IMR-90 (cell line): ENCODE results near the gene SLC9A6. TPM values are rescaled to one million over a fixed set of nuclear protein-coding genes. Genes with fewer than 3 reads are reported as not detected.

Source experiments
- ATAC-seq: fragments of 200-7000 bp; cut with Tn5 transposase; 2 replicates; pipeline ENCODE4 v1.9.1; 2020; ENCODE audit warnings: low read depth, mild to moderate bottlenecking, moderate library complexity
- BruUV-seq: library from RNA; stranded (reverse); fragments of 400-500 nt; replicated peaks from 2 replicates; lab custom pipeline; 2021; lab: Mats Ljungman, UMichigan
- CTCF ChIA-PET: fragments of 300-600 bp; formaldehyde crosslinking; extraction: SDS; loops from one replicate; lab custom pipeline; 2021; ENCODE audit warnings: antibody characterized with exemption; lab: Yijun Ruan, JAX
- POLR2A ChIA-PET: fragments of 300-600 bp; sonication (Branson Sonifier 250); formaldehyde crosslinking; loops from one replicate; lab custom pipeline; 2022; ENCODE audit warnings: antibody characterized with exemption; ENCODE audit not compliant: unreplicated experiment; lab: Charles Lee
- DNase-seq: peaks from one replicate; pipeline ENCODE4 v3.0.0; 2013
- H2AFZ ChIP-seq: replicated peaks from 2 replicates; pipeline ENCODE3; 2013; ENCODE audit warnings: low read length, mild to moderate bottlenecking; ENCODE audit not compliant: poor library complexity
- H2AK5ac ChIP-seq: 2 replicates; pipeline ENCODE4 v1.6.1; 2013; ENCODE audit warnings: low read depth, low read length, inconsistent platforms
- H2AK9ac ChIP-seq: replicated peaks from 2 replicates; pipeline ENCODE3; 2013; ENCODE audit warnings: mild to moderate bottlenecking, low read depth, low read length, moderate library complexity; ENCODE audit not compliant: poor library complexity
- H2BK120ac ChIP-seq: 2 replicates; pipeline ENCODE4 v1.6.1; 2013; ENCODE audit warnings: low read depth, low read length, inconsistent platforms
- H2BK15ac ChIP-seq: 3 replicates; pipeline ENCODE4 v1.6.1; 2013; ENCODE audit warnings: low read depth, low read length, inconsistent platforms
- H2BK20ac ChIP-seq: 2 replicates; pipeline ENCODE4 v1.6.1; 2013; ENCODE audit warnings: low read depth, mild to moderate bottlenecking, inconsistent platforms, low read length, moderate library complexity
- H2BK5ac ChIP-seq: 2 replicates; pipeline ENCODE4 v1.6.1; 2013; ENCODE audit warnings: mild to moderate bottlenecking, low read depth, low read length, inconsistent platforms; ENCODE audit not compliant: poor library complexity, severe bottlenecking
- H3K14ac ChIP-seq: replicated peaks from 2 replicates; pipeline ENCODE4 v1.6.1; 2013; ENCODE audit warnings: low read depth, low read length, inconsistent platforms
- H3K18ac ChIP-seq: 2 replicates; pipeline ENCODE4 v1.6.1; 2013; ENCODE audit warnings: low read depth, low read length, control low read depth
- H3K23ac ChIP-seq: 2 replicates; pipeline ENCODE4 v1.6.1; 2013; ENCODE audit warnings: low read depth, low read length, inconsistent platforms
- H3K27ac ChIP-seq: 2 replicates; pipeline ENCODE4 v1.5.1; 2013; ENCODE audit warnings: mild to moderate bottlenecking, control low read depth, low read length; ENCODE audit not compliant: insufficient read depth
- H3K27me3 ChIP-seq: 2 replicates; pipeline ENCODE4 v1.6.1; 2013; ENCODE audit warnings: low read length; ENCODE audit not compliant: control insufficient read depth, insufficient read depth
- H3K36me3 ChIP-seq: 2 replicates; pipeline ENCODE4 v1.6.1; 2013; ENCODE audit warnings: low read length, mixed read lengths; ENCODE audit not compliant: control insufficient read depth, insufficient read depth
- H3K4ac ChIP-seq: 2 replicates; pipeline ENCODE4 v1.6.1; 2013; ENCODE audit warnings: low read depth, low read length, inconsistent platforms
- H3K4me1 ChIP-seq: 2 replicates; pipeline ENCODE4 v1.6.1; 2013; ENCODE audit warnings: low read length, mixed read lengths; ENCODE audit not compliant: control insufficient read depth, insufficient read depth
- H3K4me2 ChIP-seq: 2 replicates; pipeline ENCODE4 v1.6.1; 2013; ENCODE audit warnings: low read depth, mild to moderate bottlenecking, control low read depth, low read length, moderate library complexity
- H3K4me3 ChIP-seq: 2 replicates; pipeline ENCODE4 v1.5.1; 2013; ENCODE audit warnings: low read depth, mild to moderate bottlenecking, control low read depth, low read length, moderate library complexity; ENCODE audit not compliant: insufficient read depth
- H3K56ac ChIP-seq: 2 replicates; pipeline ENCODE4 v1.6.1; 2013; ENCODE audit warnings: low read length, inconsistent platforms; ENCODE audit not compliant: insufficient read depth; ENCODE audit errors: extremely low read depth
- H3K79me1 ChIP-seq, 2 experiments: 2 replicates each; pipeline ENCODE4 v1.6.1; 2013; ENCODE audit warnings: low read length in 2 of 2, inconsistent platforms in 1 of 2, low read depth in 1 of 2
- H3K9ac ChIP-seq: 2 replicates; pipeline ENCODE4 v1.6.1; 2013; ENCODE audit warnings: low read depth, low read length, control low read depth
- H3K9me1 ChIP-seq: 2 replicates; pipeline ENCODE4 v1.6.1; 2013; ENCODE audit warnings: low read length, inconsistent platforms; ENCODE audit not compliant: insufficient read depth
- H3K9me3 ChIP-seq: 2 replicates; pipeline ENCODE4 v1.6.1; 2013; ENCODE audit warnings: low read length; ENCODE audit not compliant: control insufficient read depth, insufficient read depth
- H4K20me1 ChIP-seq: 2 replicates; pipeline ENCODE4 v1.6.1; 2013; ENCODE audit warnings: low read length, inconsistent platforms; ENCODE audit not compliant: insufficient read depth
- H4K5ac ChIP-seq: 2 replicates; pipeline ENCODE4 v1.6.1; 2013; ENCODE audit warnings: mild to moderate bottlenecking, low read depth, low read length, control low read depth
- H4K8ac ChIP-seq, 2 experiments: 2 replicates each; pipeline ENCODE4 v1.6.1; 2013; ENCODE audit warnings: low read depth in 2 of 2, low read length in 2 of 2, control low read depth in 1 of 2, inconsistent platforms in 1 of 2
- H4K91ac ChIP-seq: 2 replicates; pipeline ENCODE4 v1.6.1; 2013; ENCODE audit warnings: low read depth, low read length, inconsistent platforms; ENCODE audit not compliant: insufficient read depth
- MXI1 ChIP-seq: IDR thresholded peaks from 2 replicates; pipeline ENCODE4 v1.6.1; 2012; ENCODE audit warnings: low read depth, mild to moderate bottlenecking, low read length, moderate library complexity, borderline replicate concordance
- RAD21 ChIP-seq: IDR thresholded peaks from 2 replicates; pipeline ENCODE4 v1.6.1; 2012; ENCODE audit warnings: low read length, improper control_type of control experiment
- RCOR1 ChIP-seq: IDR thresholded peaks from 2 replicates; pipeline ENCODE4 v1.6.1; 2012; ENCODE audit warnings: mild to moderate bottlenecking, low read length, improper control_type of control experiment; ENCODE audit not compliant: insufficient replicate concordance
- WGBS, 2 experiments: methylation state at CpG; one replicate each; pipeline versions ENCODE4 v1.1.5 to v1.1.7; 2013; ENCODE audit warnings: missing lambda C conversion rate in 2 of 2; ENCODE audit not compliant: insufficient read length in 1 of 2; ENCODE audit errors: extremely low coverage in 2 of 2; 5-methylcytosine and 5-hydroxymethylcytosine counted together
- dilution Hi-C: fragments of 300-500 bp; cut with HindIII; formaldehyde crosslinking; loops from one replicate; pipeline ENCODE4 v1.14.3; 2018; ENCODE audit warnings: low sequenced_read_pairs; ENCODE audit not compliant: unreplicated experiment
- in situ Hi-C: fragments of 300-500 bp; cut with MboI; formaldehyde crosslinking; loops from 3 replicates; pipeline ENCODE4 v1.14.3; 2019; ENCODE audit warnings: low sequenced_read_pairs, inconsistent platforms, mixed read lengths
- intact Hi-C: fragments of 100-400 bp; cut with micrococcal nuclease; formaldehyde crosslinking; loops from 2 replicates; pipeline ENCODE4 v1.10.0; 2022
- polyA plus RNA-seq, 3 experiments: library from polyadenylated mRNA; depleted of rRNA; stranded (reverse); fragments of >200 nt; gene quantifications; 2 replicates each; pipeline ENCODE4 v1.2.3, GENCODE V29; 2012; ENCODE audit warnings: low replicate concordance in 1 of 3
- total RNA-seq: library from RNA; depleted of rRNA; stranded (reverse); fragments of >200 nt; gene quantifications from 2 replicates; pipeline ENCODE4 v1.2.3, GENCODE V29; 2012

SLC9A6 gene
- total and polyA plus RNA-seq, 2 of the 4 experiments (the other 2 are of a cell fraction) = 6.9 to 19.0 TPM

GRCh38 chrX:135973025-135973547 lies 12.1 kb upstream of the SLC9A6 start:
- DNase-seq (peak; percentile 13), ATAC-seq (peak; percentile 25)
- peak overlapping the region; percentile 10 for H2AK9ac ChIP-seq
- no peak overlapping the region for H3K14ac ChIP-seq
- BruUV-seq = no TSS peak
- H3K36me3 ChIP-seq = no peaks in the 10 kb centered on the region
- H3K4me1 ChIP-seq = no peaks in the 10 kb centered on the region
- H3K79me1 ChIP-seq = peaks cover 4 to 7% of the 10 kb centered on the region in 2 experiments; a peak in 1 of 4 replicates
- peak overlapping the region; percentile 39 to 83; a peak in 2 of 4 replicates for H4K8ac ChIP-seq
- no peak overlapping the region for H2BK5ac ChIP-seq
- H3K23ac ChIP-seq = no peak overlapping the region; the same call in 1 of the 2 replicates
- no peak overlapping the region for H3K56ac ChIP-seq
- intact Hi-C loops (no loop called here), dilution Hi-C loops (no loop called here), in situ Hi-C loops (no loop called here)
- no peak overlapping the region; the same call in 1 of the 2 replicates for H3K4ac ChIP-seq
- no peaks in the 10 kb centered on the region for H3K9me1 ChIP-seq
- H2BK120ac ChIP-seq = no peak overlapping the region
- peak overlapping the region; percentile 49 for H4K5ac ChIP-seq
- H2BK20ac ChIP-seq = no peak overlapping the region
- H3K4me2 ChIP-seq = peak overlapping the region; percentile 77
- no peaks in the 10 kb centered on the region for H3K27me3 ChIP-seq
- H3K27ac ChIP-seq = peak overlapping the region; percentile 68
- CTCF ChIA-PET = no interaction called here
- POLR2A ChIA-PET = no interaction called here
- no peak overlapping the region for H3K18ac ChIP-seq
- H2AFZ ChIP-seq = peak overlapping the region; percentile 89
- H3K9me3 ChIP-seq = no peaks in the 10 kb centered on the region
- TF ChIP-seq RCOR1 (no peak), MXI1 (no peak), RAD21 (no peak)
- H3K4me3 ChIP-seq = peak overlapping the region; percentile 94
- H2BK15ac ChIP-seq = no peak overlapping the region
- 0 out of 2 replicates have a peak, but pooled peaks cover 5% of the 10 kb centered on the region for H4K20me1 ChIP-seq
- no peak overlapping the region; the same call in 1 of the 2 replicates for H4K91ac ChIP-seq
- no peak overlapping the region for H2AK5ac ChIP-seq
- H3K9ac ChIP-seq = peak overlapping the region; percentile 90
- 51% methylated on average over 6 of the region's 10 CpGs; no CpG with 5 or more reads in 1 of the 2 experiments for whole genome bisulfite sequencing, 2 experiments
